GM12878 (cell line): ENCODE results near the gene TTLL11. TPM values are rescaled to one million over a fixed set of nuclear protein-coding genes. Genes with fewer than 3 reads are reported as not detected.

Experiments
- CUX1 ChIP-seq: IDR thresholded peaks from 2 replicates; pipeline ENCODE4 v1.6.1; 2012; ENCODE audit warnings: improper control_type of control experiment, low read depth, low read length; ENCODE audit not compliant: insufficient replicate concordance
- FOXM1 ChIP-seq: IDR thresholded peaks from 2 replicates; pipeline ENCODE4 v1.6.1; 2012; ENCODE audit warnings: low read depth, mild to moderate bottlenecking, inconsistent platforms, low read length, moderate library complexity
- HDAC2 ChIP-seq: fragments of 200-600 bp; sonication (generic); IDR thresholded peaks from 2 replicates; pipeline ENCODE4 v1.6.1; 2017
- MAX ChIP-seq: IDR thresholded peaks from 2 replicates; pipeline ENCODE4 v1.6.1; 2012; ENCODE audit warnings: low read depth, low read length, improper control_type of control experiment
- NBN ChIP-seq: fragments of 450-650 bp; IDR thresholded peaks from 2 replicates; pipeline ENCODE4 v1.6.1; 2016
- NR2C1 ChIP-seq: fragments of 450-650 bp; IDR thresholded peaks from 2 replicates; pipeline ENCODE4 v1.6.1; 2017; ENCODE audit warnings: antibody characterized with exemption, mild to moderate bottlenecking, moderate library complexity
- POLR2AphosphoS5 ChIP-seq: IDR thresholded peaks from 2 replicates; pipeline ENCODE4 v1.6.1; 2011; ENCODE audit warnings: mild to moderate bottlenecking, low read length, inconsistent platforms
- ZZZ3 ChIP-seq: IDR thresholded peaks from 2 replicates; pipeline ENCODE4 v1.6.1; 2011; ENCODE audit warnings: low read depth; ENCODE audit not compliant: control insufficient read depth, insufficient read length
- polyA plus RNA-seq, 11 experiments: library from polyadenylated mRNA; depleted of rRNA in 4 of 11; unstranded in 6 of 11; stranded (reverse) in 5 of 11; fragments of >200 nt; fragmentation: Nextera tagmentation in 4 of 11; fragmentation: Illumina TruSeq in 1 of 11; extraction: Ambion mirVana in 4 of 11; extraction: Trizol in 1 of 11; gene quantifications; 1 replicate in 1 of 11; 2 replicates in 10 of 11; pipeline versions ENCODE4 v1.2.1 to v1.2.3, GENCODE V29; 2011 to 2016; ENCODE audit warnings: inconsistent platforms in 2 of 11, missing spikeins in 2 of 11, low read depth in 1 of 11
- total RNA-seq, 4 experiments: library from RNA; depleted of rRNA in 3 of 4; stranded (reverse); fragments of >200 nt in 3 of 4; fragmentation: Illumina TruSeq in 1 of 4; extraction: Trizol in 1 of 4; gene quantifications; 2 replicates each; pipeline versions ENCODE4 v1.2.1 to v1.2.3, GENCODE V29; 2013 to 2021
- TF ChIP-seq, protein P1 (sequence below): fragments of 450-650 bp; IDR thresholded peaks from 2 replicates; pipeline ENCODE4 v1.6.1; 2018; ENCODE audit warnings: mild to moderate bottlenecking, low read depth, moderate library complexity; ENCODE audit not compliant: partially characterized antibody

Gene TTLL11
- total and polyA plus RNA-seq, 10 of the 15 experiments (the other 5 are each of a cell fraction or from before 2014, with no cell fraction given) = 1.2 to 3.7 (median 2.9) TPM

GRCh38 chr9:121831869-121832268 lies 261.2 kb downstream of the TTLL11 start (continued):
- no peak for TF ChIP-seq CUX1
- TF ChIP-seq HDAC2 = no peak
- TF ChIP-seq POLR2AphosphoS5 = no peak
- TF ChIP-seq NBN = no peak
- no peak for TF ChIP-seq FOXM1
- TF ChIP-seq, protein P1, sequence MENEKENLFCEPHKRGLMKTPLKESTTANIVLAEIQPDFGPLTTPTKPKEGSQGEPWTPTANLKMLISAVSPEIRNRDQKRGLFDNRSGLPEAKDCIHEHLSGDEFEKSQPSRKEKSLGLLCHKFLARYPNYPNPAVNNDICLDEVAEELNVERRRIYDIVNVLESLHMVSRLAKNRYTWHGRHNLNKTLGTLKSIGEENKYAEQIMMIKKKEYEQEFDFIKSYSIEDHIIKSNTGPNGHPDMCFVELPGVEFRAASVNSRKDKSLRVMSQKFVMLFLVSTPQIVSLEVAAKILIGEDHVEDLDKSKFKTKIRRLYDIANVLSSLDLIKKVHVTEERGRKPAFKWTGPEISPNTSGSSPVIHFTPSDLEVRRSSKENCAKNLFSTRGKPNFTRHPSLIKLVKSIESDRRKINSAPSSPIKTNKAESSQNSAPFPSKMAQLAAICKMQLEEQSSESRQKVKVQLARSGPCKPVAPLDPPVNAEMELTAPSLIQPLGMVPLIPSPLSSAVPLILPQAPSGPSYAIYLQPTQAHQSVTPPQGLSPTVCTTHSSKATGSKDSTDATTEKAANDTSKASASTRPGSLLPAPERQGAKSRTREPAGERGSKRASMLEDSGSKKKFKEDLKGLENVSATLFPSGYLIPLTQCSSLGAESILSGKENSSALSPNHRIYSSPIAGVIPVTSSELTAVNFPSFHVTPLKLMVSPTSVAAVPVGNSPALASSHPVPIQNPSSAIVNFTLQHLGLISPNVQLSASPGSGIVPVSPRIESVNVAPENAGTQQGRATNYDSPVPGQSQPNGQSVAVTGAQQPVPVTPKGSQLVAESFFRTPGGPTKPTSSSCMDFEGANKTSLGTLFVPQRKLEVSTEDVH = no peak
- no peak for TF ChIP-seq ZZZ3
- no peak for TF ChIP-seq MAX
- no peak for TF ChIP-seq NR2C1
